H9 (cell line): ENCODE data around the gene CERS5. TPM values are rescaled to one million over a fixed set of nuclear protein-coding genes. Genes with fewer than 3 reads are reported as not detected.

Experiments
- DNase-seq: peaks from one replicate; pipeline ENCODE4 v3.0.0-alpha.2; 2017
- H2AFZ ChIP-seq: one replicate; pipeline ENCODE4 v1.6.1; 2013; ENCODE audit warnings: mild to moderate bottlenecking, low read length, control low read depth, moderate library complexity
- H2AK5ac ChIP-seq: 2 replicates; pipeline ENCODE4 v1.6.1; 2013; ENCODE audit warnings: low read length, control low read depth, mixed read lengths; ENCODE audit not compliant: insufficient read length
- H2BK120ac ChIP-seq: one replicate; pipeline ENCODE4 v1.6.1; 2013; ENCODE audit warnings: low read depth, mild to moderate bottlenecking, low read length, control low read depth, inconsistent platforms; ENCODE audit not compliant: poor library complexity, severe bottlenecking
- H2BK12ac ChIP-seq: 2 replicates; pipeline ENCODE4 v1.6.1; 2013; ENCODE audit warnings: low read length, control low read depth, mixed read lengths, low read depth; ENCODE audit not compliant: insufficient read length
- H2BK15ac ChIP-seq: 2 replicates; pipeline ENCODE4 v1.6.1; 2013; ENCODE audit warnings: low read depth, low read length, control low read depth
- H2BK20ac ChIP-seq: one replicate; pipeline ENCODE4 v1.6.1; 2013; ENCODE audit warnings: low read depth, mild to moderate bottlenecking, low read length, control low read depth, inconsistent platforms; ENCODE audit not compliant: poor library complexity, severe bottlenecking
- H2BK5ac ChIP-seq: 2 replicates; pipeline ENCODE4 v1.6.1; 2013; ENCODE audit warnings: low read length, control low read depth, mixed read lengths; ENCODE audit not compliant: insufficient read length
- H3K14ac ChIP-seq: 2 replicates; pipeline ENCODE4 v1.6.1; 2013; ENCODE audit warnings: low read length, control low read depth; ENCODE audit not compliant: insufficient read depth
- H3K18ac ChIP-seq: 2 replicates; pipeline ENCODE4 v1.6.1; 2013; ENCODE audit warnings: low read depth, mild to moderate bottlenecking, mixed read lengths, low read length, control low read depth; ENCODE audit not compliant: insufficient read length
- H3K23ac ChIP-seq: 2 replicates; pipeline ENCODE4 v1.6.1; 2013; ENCODE audit warnings: low read length, control low read depth, mixed read lengths, low read depth; ENCODE audit not compliant: insufficient read length
- H3K23me2 ChIP-seq: 2 replicates; pipeline ENCODE4 v1.6.1; 2013; ENCODE audit warnings: low read depth, mild to moderate bottlenecking, mixed read lengths, low read length, control low read depth; ENCODE audit not compliant: insufficient read length, poor library complexity, severe bottlenecking
- H3K27ac ChIP-seq: 2 replicates; pipeline ENCODE4 v1.5.1; 2013; ENCODE audit warnings: low read length, control low read depth, mixed read lengths, low read depth; ENCODE audit not compliant: insufficient read length
- H3K27me3 ChIP-seq: 2 replicates; pipeline ENCODE4 v1.6.1; 2013; ENCODE audit warnings: low read length, control low read depth, inconsistent platforms; ENCODE audit not compliant: insufficient read depth
- H3K4ac ChIP-seq: 2 replicates; pipeline ENCODE4 v1.6.1; 2013; ENCODE audit warnings: low read depth, mild to moderate bottlenecking, control low read depth, inconsistent platforms, low read length, moderate library complexity
- H3K4me1 ChIP-seq: 2 replicates; pipeline ENCODE4 v1.6.1; 2013; ENCODE audit warnings: low read length, control low read depth, inconsistent platforms; ENCODE audit not compliant: insufficient read depth
- H3K4me2 ChIP-seq: 2 replicates; pipeline ENCODE4 v1.6.1; 2013; ENCODE audit warnings: low read length, control low read depth, mixed read lengths; ENCODE audit not compliant: insufficient read length, insufficient read depth
- H3K56ac ChIP-seq: 2 replicates; pipeline ENCODE4 v1.6.1; 2013; ENCODE audit warnings: low read depth, mild to moderate bottlenecking, mixed read lengths, low read length, control low read depth; ENCODE audit not compliant: insufficient read length
- H3K79me1 ChIP-seq: 2 replicates; pipeline ENCODE4 v1.6.1; 2013; ENCODE audit warnings: low read depth, mild to moderate bottlenecking, moderate library complexity, low read length, control low read depth, inconsistent platforms; ENCODE audit not compliant: insufficient read depth, poor library complexity, severe bottlenecking
- H3K79me2 ChIP-seq: 2 replicates; pipeline ENCODE4 v1.6.1; 2013; ENCODE audit warnings: low read length, control low read depth, inconsistent platforms; ENCODE audit not compliant: insufficient read depth
- H3K9ac ChIP-seq: 2 replicates; pipeline ENCODE4 v1.6.1; 2013; ENCODE audit warnings: low read length, control low read depth, mixed read lengths; ENCODE audit not compliant: insufficient read length; ENCODE audit errors: extremely low read depth
- H3K9me3 ChIP-seq: one replicate; pipeline ENCODE4 v1.6.1; 2013; ENCODE audit warnings: low read depth, low read length, inconsistent platforms; ENCODE audit not compliant: control insufficient read depth
- H3T11ph ChIP-seq: one replicate; pipeline ENCODE4 v1.6.1; 2013; ENCODE audit warnings: mild to moderate bottlenecking, low read length, control low read depth, inconsistent platforms
- H4K20me1 ChIP-seq: one replicate; pipeline ENCODE4 v1.6.1; 2013; ENCODE audit not compliant: control insufficient read depth, insufficient read length, insufficient read depth
- H4K5ac ChIP-seq: 2 replicates; pipeline ENCODE4 v1.6.1; 2013; ENCODE audit warnings: low read depth, mild to moderate bottlenecking, mixed read lengths, low read length, control low read depth; ENCODE audit not compliant: insufficient read length
- H4K8ac ChIP-seq: replicated peaks from 2 replicates; pipeline ENCODE4 v1.6.1; 2013; ENCODE audit warnings: low read length, control low read depth, mixed read lengths, low read depth; ENCODE audit not compliant: insufficient read length
- H4K91ac ChIP-seq: 2 replicates; pipeline ENCODE4 v1.6.1; 2013; ENCODE audit warnings: low read depth, mild to moderate bottlenecking, moderate library complexity, mixed read lengths, low read length, control low read depth; ENCODE audit not compliant: insufficient read length
- H3K27ac Mint-ChIP-seq, 3 experiments: 2 replicates in 2 of 3; 3 replicates in 1 of 3; pipeline ENCODE4 v1.8.0; 2020 to 2021; ENCODE audit warnings: mixed read lengths in 3 of 3, mild to moderate bottlenecking in 1 of 3, moderate library complexity in 1 of 3
- H3K27me3 Mint-ChIP-seq: 2 replicates; pipeline ENCODE4 v1.8.0; 2021; ENCODE audit warnings: low read depth, mild to moderate bottlenecking, moderate library complexity, mixed read lengths
- H3K36me3 Mint-ChIP-seq, 3 experiments: 2 replicates in 2 of 3; 3 replicates in 1 of 3; pipeline ENCODE4 v1.8.0; 2020 to 2021; ENCODE audit warnings: low read depth in 3 of 3, mixed read lengths in 3 of 3; ENCODE audit not compliant: insufficient read depth in 1 of 3
- H3K4me1 Mint-ChIP-seq, 2 experiments: 2 replicates each; pipeline ENCODE4 v1.8.0; 2020; ENCODE audit warnings: mixed read lengths in 2 of 2
- H3K4me3 Mint-ChIP-seq, 2 experiments: 2 replicates in 1 of 2; 3 replicates in 1 of 2; pipeline ENCODE4 v1.8.0; 2020 to 2021; ENCODE audit warnings: mild to moderate bottlenecking in 2 of 2, mixed read lengths in 2 of 2, moderate library complexity in 1 of 2
- H3K9me3 Mint-ChIP-seq, 2 experiments: 2 replicates in 1 of 2; 3 replicates in 1 of 2; pipeline ENCODE4 v1.8.0; 2020; ENCODE audit warnings: mild to moderate bottlenecking in 2 of 2, mixed read lengths in 2 of 2, moderate library complexity in 1 of 2
- CTCF ChIP-seq: fragments of 200-600 bp; sonication (generic); conservative IDR thresholded peaks from 3 replicates; pipeline ENCODE4 v1.8.0; 2021; ENCODE audit warnings: antibody characterized with exemption, mild to moderate bottlenecking
- total RNA-seq: library from RNA; stranded (reverse); gene quantifications from 2 replicates; pipeline ENCODE4 v1.2.1, GENCODE V29; 2021

The CERS5 gene
- total RNA-seq, 1 experiment from 2014 or later = 68.8 TPM

- H4K5ac ChIP-seq = no peak overlapping the region
- no peaks in the 10 kb centered on the region for H3K9me3 ChIP-seq
- no peak overlapping the region for H2BK15ac ChIP-seq
- no peak overlapping the region for H3K27ac ChIP-seq
- no peak overlapping the region for H2BK12ac ChIP-seq
- H3K27me3 Mint-ChIP-seq = no peaks in the 10 kb centered on the region
- no peak overlapping the region for H3K4me2 ChIP-seq
- no peaks in the 10 kb centered on the region for H3K23me2 ChIP-seq
- peaks cover 14 to 28% (median 15%) of the 10 kb centered on the region in 3 experiments; a peak in 6 of 7 replicates for H3K36me3 Mint-ChIP-seq
- no peak for DNase-seq
- H4K91ac ChIP-seq = no peak overlapping the region
- peak overlapping the region in 1 of 3 experiments; percentile 27; a peak in 1 of 7 replicates for H3K27ac Mint-ChIP-seq
- no peaks in the 10 kb centered on the region for H3K9me3 Mint-ChIP-seq
- H4K20me1 ChIP-seq = no peaks in the 10 kb centered on the region
- H3K4ac ChIP-seq = no peak overlapping the region
- no peaks in the 10 kb centered on the region for H3K79me1 ChIP-seq
- H3K56ac ChIP-seq = no peak overlapping the region
- H3K79me2 ChIP-seq = 0 out of 2 replicates have a peak, but pooled peaks cover 2% of the 10 kb centered on the region
- H3K9ac ChIP-seq = no peak overlapping the region
- H4K8ac ChIP-seq = no peak overlapping the region
- H2AK5ac ChIP-seq = no peak overlapping the region
- no peak overlapping the region for H3T11ph ChIP-seq
- H3K18ac ChIP-seq = no peak overlapping the region
- H2AFZ ChIP-seq = no peak overlapping the region
- H2BK20ac ChIP-seq = no peak overlapping the region
- H2BK120ac ChIP-seq = no peak overlapping the region
- H3K14ac ChIP-seq = no peak overlapping the region
- H3K4me3 Mint-ChIP-seq = no peak overlapping the region
- no peak overlapping the region for H3K23ac ChIP-seq
- no peak overlapping the region for H2BK5ac ChIP-seq
- no peaks in the 10 kb centered on the region for H3K27me3 ChIP-seq
- H3K4me1 Mint-ChIP-seq = peaks cover 8 to 23% of the 10 kb centered on the region in 2 experiments
- TF ChIP-seq CTCF = no peak
- no peaks in the 10 kb centered on the region for H3K4me1 ChIP-seq
These were observed 15.3 kb upstream of the CERS5 start for GRCh38 chr12:50182461-50182860.
